ENCODE results near the gene TOP2B.

TOP2B gene

DNA sequence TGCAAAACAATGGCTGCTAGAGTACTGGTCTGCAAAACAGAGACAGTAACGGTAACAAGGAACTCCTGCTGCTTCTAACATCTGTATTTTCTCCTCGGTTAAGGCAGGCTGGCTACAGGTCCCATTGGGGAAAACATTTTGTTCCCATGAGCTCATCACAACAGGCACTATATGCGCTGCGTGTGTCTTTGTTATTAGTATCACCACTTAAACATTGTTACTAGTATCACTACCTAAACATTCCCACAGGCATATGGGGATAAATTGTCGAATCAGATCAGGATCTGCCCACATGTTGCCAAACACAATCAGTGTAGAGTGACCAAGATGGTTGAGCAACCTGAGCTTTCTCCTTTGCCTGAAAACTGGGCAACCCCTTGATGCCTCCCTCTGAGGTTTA is 77.2 kb downstream of the TOP2B start:
- Histone ChIP-seq H3K9me2 (replicated peaks; ENCODE audit: control insufficient read depth, low read length) (no peaks in the 10 kb centered on the region), H3K4me1 (ENCODE audit: control insufficient read depth, low read length) (no peaks in the 10 kb centered on the region), H3K4me2 (ENCODE audit: low read length) (no peak overlapping the region), H3F3A (ENCODE audit: control insufficient read depth, insufficient read depth) (no peaks in the 10 kb centered on the region), H4K20me1 (ENCODE audit: control insufficient read depth, insufficient read depth, low read depth, low read length) (no peaks in the 10 kb centered on the region), H3K79me2 (ENCODE audit: control insufficient read depth, low read length) (no peaks in the 10 kb centered on the region), H3K4me3 (ENCODE audit: low read length) (no peak overlapping the region), H3K27ac (ENCODE audit: low read depth, low read length) (no peak overlapping the region), H3K9me3 (ENCODE audit: control insufficient read depth, insufficient read depth, low read length) (no peaks in the 10 kb centered on the region), H3K27me3 (ENCODE audit: control insufficient read depth, low read length) (no peaks in the 10 kb centered on the region), H3K36me3 (ENCODE audit: control insufficient read depth, low read length) (no peaks in the 10 kb centered on the region)
- TF ChIP-seq, protein P1, sequence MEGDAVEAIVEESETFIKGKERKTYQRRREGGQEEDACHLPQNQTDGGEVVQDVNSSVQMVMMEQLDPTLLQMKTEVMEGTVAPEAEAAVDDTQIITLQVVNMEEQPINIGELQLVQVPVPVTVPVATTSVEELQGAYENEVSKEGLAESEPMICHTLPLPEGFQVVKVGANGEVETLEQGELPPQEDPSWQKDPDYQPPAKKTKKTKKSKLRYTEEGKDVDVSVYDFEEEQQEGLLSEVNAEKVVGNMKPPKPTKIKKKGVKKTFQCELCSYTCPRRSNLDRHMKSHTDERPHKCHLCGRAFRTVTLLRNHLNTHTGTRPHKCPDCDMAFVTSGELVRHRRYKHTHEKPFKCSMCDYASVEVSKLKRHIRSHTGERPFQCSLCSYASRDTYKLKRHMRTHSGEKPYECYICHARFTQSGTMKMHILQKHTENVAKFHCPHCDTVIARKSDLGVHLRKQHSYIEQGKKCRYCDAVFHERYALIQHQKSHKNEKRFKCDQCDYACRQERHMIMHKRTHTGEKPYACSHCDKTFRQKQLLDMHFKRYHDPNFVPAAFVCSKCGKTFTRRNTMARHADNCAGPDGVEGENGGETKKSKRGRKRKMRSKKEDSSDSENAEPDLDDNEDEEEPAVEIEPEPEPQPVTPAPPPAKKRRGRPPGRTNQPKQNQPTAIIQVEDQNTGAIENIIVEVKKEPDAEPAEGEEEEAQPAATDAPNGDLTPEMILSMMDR (IDR thresholded peaks at IDR 0.05; ENCODE audit: low read depth, low read length, poor library complexity, severe bottlenecking): no peak
- no peak for TF ChIP-seq EZH2phosphoT487 (IDR thresholded peaks at IDR 0.05; ENCODE audit: borderline replicate concordance, low read length)

DNA sequence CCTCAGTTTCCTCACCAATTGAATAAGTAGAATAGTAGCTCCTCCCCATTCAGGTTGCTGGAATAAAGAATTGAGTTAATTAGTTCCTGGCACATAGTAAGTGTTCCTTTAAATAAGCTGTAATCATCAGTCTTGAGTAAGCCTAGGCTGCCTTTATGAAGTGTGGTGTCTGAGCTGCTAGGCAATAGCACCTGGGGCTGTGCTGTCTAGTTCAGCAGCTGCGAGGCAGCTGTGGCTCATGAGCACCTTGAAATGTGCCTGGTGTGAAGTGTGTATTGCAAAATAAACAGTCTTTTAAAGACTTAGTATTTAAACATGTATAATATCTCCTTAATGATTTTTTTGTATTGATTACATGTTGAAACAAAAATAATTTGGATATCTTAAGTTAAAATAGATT is 77.6 kb downstream of the TOP2B start:
- Histone ChIP-seq H3K9me2 (replicated peaks; ENCODE audit: control insufficient read depth, low read length) (no peaks in the 10 kb centered on the region), H3K27ac (ENCODE audit: low read depth, low read length) (no peak overlapping the region), H3K9me3 (ENCODE audit: control insufficient read depth, insufficient read depth, low read length) (no peaks in the 10 kb centered on the region), H3F3A (ENCODE audit: control insufficient read depth, insufficient read depth) (no peaks in the 10 kb centered on the region), H3K79me2 (ENCODE audit: control insufficient read depth, low read length) (no peaks in the 10 kb centered on the region), H3K4me2 (ENCODE audit: low read length) (no peak overlapping the region), H3K4me1 (ENCODE audit: control insufficient read depth, low read length) (no peaks in the 10 kb centered on the region), H4K20me1 (ENCODE audit: control insufficient read depth, insufficient read depth, low read depth, low read length) (no peaks in the 10 kb centered on the region), H3K36me3 (ENCODE audit: control insufficient read depth, low read length) (no peaks in the 10 kb centered on the region), H3K27me3 (ENCODE audit: control insufficient read depth, low read length) (no peaks in the 10 kb centered on the region), H3K4me3 (ENCODE audit: low read length) (no peak overlapping the region)
- TF ChIP-seq, protein P1 (IDR thresholded peaks at IDR 0.05; ENCODE audit: low read depth, low read length, poor library complexity, severe bottlenecking): no peak
- TF ChIP-seq EZH2phosphoT487 (IDR thresholded peaks at IDR 0.05; ENCODE audit: borderline replicate concordance, low read length): no peak

DNA sequence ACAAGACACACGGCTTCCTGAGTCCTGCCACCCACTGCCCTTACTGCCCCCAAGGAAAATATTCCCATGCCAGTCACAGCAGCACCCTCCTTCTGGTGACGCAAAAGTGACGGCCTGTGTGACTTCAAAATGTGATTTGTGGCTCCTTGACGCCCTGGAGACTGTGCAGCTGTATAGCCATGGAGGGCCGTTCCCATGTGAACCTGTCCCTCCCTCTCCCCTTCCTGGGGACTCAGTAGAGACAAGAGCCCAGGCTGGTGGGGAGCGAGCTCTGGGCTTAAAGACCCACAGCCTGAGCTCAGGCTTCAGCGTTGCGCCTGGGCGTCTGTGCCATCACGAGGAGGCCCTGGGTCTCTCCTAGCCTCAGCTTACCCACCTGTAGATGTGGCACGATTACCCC is 78.2 kb downstream of the TOP2B start:
- Histone ChIP-seq H3K79me2 (ENCODE audit: control insufficient read depth, low read length) (no peaks in the 10 kb centered on the region), H3K4me3 (ENCODE audit: low read length) (no peak overlapping the region), H4K20me1 (ENCODE audit: control insufficient read depth, insufficient read depth, low read depth, low read length) (no peaks in the 10 kb centered on the region), H3K27me3 (ENCODE audit: control insufficient read depth, low read length) (no peaks in the 10 kb centered on the region), H3F3A (ENCODE audit: control insufficient read depth, insufficient read depth) (no peaks in the 10 kb centered on the region), H3K4me2 (ENCODE audit: low read length) (no peak overlapping the region), H3K27ac (ENCODE audit: low read depth, low read length) (no peak overlapping the region), H3K9me3 (ENCODE audit: control insufficient read depth, insufficient read depth, low read length) (no peaks in the 10 kb centered on the region), H3K36me3 (ENCODE audit: control insufficient read depth, low read length) (no peaks in the 10 kb centered on the region), H3K9me2 (replicated peaks; ENCODE audit: control insufficient read depth, low read length) (no peaks in the 10 kb centered on the region), H3K4me1 (ENCODE audit: control insufficient read depth, low read length) (no peaks in the 10 kb centered on the region)
- TF ChIP-seq, protein P1 (IDR thresholded peaks at IDR 0.05; ENCODE audit: low read depth, low read length, poor library complexity, severe bottlenecking): no peak
- TF ChIP-seq EZH2phosphoT487 (IDR thresholded peaks at IDR 0.05; ENCODE audit: borderline replicate concordance, low read length): no peak

DNA sequence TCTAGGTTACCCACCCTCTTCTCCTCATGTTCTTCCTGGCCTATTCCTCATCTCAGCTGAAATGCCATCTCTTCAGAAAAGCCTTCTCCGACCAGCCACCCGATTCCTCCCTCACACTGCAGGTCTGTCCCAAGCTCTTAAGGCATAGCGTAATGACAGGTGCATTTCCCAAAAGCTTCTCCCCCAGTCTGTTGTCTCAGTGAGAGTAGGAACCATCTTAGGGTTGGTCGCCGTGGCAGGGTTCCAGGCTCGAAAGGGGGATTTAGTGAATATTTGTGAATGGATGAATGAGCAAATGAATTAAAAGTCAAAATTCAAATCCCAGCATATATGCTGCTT is 78.6 kb downstream of the TOP2B start:
- H3K4me2 ChIP-seq (ENCODE audit: low read length): no peak overlapping the region
- H3K79me2 ChIP-seq (ENCODE audit: control insufficient read depth, low read length): no peaks in the 10 kb centered on the region
- H3K9me3 ChIP-seq (ENCODE audit: control insufficient read depth, insufficient read depth, low read length): no peaks in the 10 kb centered on the region
- H3F3A ChIP-seq (ENCODE audit: control insufficient read depth, insufficient read depth): no peaks in the 10 kb centered on the region
- TF ChIP-seq EZH2phosphoT487 (IDR thresholded peaks at IDR 0.05; ENCODE audit: borderline replicate concordance, low read length): no peak
- TF ChIP-seq, protein P1 (IDR thresholded peaks at IDR 0.05; ENCODE audit: low read depth, low read length, poor library complexity, severe bottlenecking): no peak
- no peaks in the 10 kb centered on the region for H4K20me1 ChIP-seq (ENCODE audit: control insufficient read depth, insufficient read depth, low read depth, low read length)
- no peak overlapping the region for H3K4me3 ChIP-seq (ENCODE audit: low read length)
- H3K27ac ChIP-seq (ENCODE audit: low read depth, low read length): no peak overlapping the region
- H3K27me3 ChIP-seq (ENCODE audit: control insufficient read depth, low read length): no peaks in the 10 kb centered on the region
- H3K36me3 ChIP-seq (ENCODE audit: control insufficient read depth, low read length): no peaks in the 10 kb centered on the region
- no peaks in the 10 kb centered on the region for H3K9me2 ChIP-seq (replicated peaks; ENCODE audit: control insufficient read depth, low read length)
- H3K4me1 ChIP-seq (ENCODE audit: control insufficient read depth, low read length): no peaks in the 10 kb centered on the region

All from DOHH2 (cell line).